ENCODE results near the gene CADM4.
"Not testable (repeated sequence)": the region's sequence is repeated elsewhere in the genome, so short reads cannot be mapped to it uniquely, and the experiment has no call there.

The CADM4 gene

DNA sequence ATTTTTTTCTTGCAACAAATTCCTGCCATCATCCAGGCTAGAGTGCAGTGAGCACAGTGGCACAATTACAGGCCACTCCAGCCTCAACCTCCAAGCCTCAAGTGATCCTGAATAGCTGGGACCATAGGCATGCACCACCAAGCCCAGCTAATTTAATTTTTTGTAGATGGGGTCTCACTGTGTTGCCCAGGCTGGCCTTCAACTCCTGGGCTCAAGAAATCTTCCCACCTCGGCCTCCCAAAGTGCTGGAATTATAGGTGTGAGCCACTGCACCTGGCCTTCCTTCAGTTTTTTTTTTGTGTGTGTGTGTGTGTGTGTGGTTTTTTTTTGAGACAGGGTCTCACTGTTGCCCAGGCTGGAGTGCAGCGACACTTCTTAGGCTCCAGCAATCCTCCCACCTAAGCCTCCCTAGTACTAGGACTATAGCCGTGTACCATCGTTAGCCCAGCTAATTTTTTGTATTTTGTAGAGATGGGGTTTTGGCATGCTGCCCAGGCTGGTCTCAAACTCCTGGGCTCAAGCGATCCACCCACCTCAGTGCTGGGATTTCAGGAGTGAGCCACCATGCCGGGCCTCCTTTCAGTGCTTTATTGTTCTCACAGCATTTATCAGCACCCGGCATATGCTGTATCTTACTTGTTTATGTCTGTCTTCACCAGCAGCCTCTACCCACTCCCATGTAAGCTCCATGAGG is 33.6 kb downstream of the CADM4 start:
- DNase-seq, result no peak

DNA sequence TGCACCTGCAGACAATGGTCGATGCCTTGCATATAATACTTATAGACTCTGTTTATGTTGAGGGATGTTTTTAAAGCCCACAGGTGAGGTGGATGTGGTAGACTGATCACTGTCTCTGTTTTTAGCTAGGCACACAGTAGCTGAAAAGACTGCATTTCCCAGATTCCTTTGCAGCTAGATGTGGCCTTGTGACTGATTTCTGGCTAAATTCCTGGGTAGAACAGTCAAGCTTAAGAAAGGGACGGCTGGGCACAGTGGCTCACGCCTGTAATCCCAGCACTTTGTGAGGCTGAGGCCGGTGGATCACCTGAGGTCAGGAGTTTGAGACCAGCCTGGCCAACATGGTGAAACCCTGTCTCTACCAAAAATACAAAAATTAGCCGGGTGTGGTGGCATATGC is 39.3 kb downstream of the CADM4 start:
- DNase-seq, result not testable (repeated sequence)

DNA sequence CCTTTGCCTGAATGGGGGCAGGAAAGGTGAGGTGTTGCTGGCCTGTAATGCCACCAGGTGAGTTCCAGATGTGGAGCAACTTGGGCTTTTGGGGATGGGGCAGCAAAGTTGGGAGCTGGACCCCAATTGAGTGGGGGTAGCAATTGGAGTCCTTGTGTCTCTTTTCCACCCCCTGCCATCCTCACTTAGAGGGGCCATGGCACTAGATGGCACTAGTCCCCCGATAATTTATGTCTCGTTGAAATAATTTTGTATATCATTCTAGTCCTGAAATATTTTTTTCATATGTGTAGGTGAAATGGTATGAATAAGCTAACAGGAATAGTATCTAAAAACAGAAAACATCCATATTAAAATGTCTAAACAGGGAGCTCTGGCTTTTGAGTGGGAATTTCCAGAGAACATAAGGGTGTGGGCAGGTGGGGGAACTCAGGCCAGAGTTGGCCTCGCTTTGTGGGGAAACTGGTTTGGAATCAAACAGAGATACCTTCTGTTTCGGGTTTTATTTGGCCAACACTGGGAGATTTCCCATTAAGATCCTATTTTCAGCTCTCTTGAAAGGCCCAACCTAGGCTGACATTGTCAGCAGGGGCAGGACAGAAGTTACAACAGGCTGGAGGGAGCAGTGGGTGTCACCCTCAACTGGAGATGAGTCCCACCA is 39.9 kb downstream of the CADM4 start:
- no peak for DNase-seq

DNA sequence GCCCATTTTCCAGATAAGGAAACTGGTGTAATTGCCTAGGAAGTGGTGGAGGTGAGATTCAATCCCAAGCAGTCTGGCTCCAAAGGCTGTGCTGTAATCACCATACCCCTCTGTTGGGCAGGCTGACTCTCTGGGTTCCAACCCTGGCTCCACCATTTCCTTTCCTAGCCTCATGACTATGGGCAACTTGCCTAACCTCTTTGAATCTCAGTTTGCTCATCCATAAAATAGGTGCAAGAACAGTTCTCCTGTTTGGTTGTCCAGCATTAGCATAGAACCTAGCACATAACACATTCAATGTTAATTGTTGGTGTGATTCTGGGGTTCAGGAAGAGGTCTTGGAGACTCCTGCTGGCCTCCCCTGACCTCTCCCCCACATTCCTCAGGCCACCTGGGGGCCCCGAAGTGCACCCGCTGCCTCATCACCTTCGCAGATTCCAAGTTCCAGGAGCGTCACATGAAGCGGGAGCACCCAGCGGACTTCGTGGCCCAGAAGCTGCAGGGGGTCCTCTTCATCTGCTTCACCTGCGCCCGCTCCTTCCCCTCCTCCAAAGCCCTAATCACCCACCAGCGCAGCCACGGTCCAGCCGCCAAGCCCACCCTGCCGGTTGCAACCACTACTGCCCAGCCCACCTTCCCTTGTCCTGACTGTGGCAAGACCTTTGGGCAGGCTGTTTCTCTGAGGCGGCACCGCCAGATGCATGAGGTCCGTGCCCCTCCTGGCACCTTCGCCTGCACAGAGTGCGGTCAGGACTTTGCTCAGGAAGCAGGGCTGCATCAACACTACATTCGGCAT is 41.0 kb downstream of the CADM4 start:
- DNase-seq, result no peak

DNA sequence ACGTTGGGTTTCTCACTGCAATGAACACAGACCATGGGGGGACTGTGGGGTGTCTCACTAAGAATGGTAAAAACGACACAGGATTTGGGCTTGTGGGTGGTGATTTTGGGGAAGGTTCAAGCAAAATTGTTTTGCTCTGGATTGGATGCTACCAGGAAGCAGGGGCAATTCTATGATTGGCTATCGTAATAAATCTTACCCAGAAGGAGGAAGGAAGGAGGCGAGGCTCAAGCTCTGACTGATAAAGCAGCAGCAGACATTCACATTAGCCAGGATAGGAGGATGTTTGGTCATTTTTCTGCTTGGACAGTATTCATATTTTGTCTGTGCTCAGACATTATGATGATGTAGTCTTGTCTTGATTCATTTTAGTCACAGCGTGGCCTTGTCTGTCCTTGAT is 41.8 kb downstream of the CADM4 start:
- DNase-seq, result peak; percentile 57

DNA sequence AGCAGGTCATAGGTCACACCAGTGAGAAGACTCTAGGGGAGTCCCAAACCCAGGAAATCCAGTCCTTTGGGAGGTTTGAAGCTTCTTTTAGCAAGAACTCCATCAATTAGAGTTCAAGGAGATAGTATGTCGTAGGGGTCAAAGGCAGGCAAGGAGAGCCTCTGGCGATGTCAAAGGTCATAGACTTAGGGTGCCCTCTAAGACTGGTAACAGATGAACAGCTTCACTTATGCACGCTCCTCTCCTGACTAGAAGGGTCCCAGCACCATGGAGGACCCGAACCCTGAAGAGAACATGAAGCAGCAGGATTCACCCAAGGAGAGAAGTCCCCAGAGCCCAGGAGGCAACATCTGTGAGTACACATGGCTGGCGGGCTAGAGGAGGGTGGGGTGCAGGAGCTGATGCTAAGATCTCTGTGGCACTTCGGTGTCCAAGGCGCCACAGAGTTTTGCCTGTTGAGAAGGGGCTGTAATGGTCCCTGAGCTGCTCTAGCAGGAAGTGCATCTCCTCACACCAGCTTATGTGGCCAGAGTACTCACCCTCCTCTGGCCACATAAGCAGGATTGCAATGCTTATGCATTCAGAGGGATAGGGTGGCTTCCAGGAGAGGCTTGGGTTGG is 42.7 kb downstream of the CADM4 start:
- peak; percentile 37 for DNase-seq

DNA sequence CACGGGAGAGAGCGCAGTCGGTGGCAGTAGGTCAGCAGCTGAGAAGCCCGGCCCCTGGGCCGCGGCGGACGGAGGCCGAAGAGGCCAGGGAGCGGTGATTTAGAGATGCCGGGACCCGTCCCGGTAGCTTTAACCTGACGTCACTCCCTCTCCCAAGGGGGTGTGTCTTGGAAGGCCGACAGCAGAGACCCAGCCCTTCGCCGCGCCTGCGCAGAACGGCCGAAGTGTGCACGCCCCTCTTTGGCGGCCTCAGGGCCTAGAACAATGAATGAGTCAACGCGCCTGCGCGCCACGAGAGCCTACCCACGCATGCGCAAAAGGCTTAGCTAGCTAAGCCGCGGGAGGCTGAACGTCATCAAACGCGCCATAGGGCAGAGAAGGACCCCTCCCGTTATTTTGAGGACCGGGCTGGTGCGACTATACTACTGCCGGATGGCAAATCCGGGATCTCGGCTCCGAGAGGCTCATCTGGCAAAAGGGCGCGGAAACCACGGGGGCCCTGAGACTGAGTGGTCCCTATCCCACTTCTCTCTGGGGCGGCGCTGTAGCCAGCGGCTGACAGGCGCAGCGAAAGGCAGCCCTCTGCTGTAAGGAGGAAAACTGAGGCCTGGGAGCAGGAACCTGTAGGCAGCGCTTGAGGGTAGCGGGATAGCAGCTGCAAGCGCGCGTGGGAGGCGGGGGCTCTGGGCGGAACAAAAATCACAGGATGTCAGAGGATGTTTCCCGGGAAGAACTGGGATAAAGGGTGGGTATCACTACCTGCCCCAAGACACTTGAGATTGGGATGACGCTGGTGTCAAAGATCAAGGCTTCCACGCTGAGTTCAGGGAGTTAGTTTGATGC is 43.4 kb downstream of the CADM4 start, which contains the start of the genes IRGQ and ZNF576:
Gene IRGQ, minus strand, starts transcription at position 136 of the 843 bp plus-strand sequence. CDS start 796 bp downstream, outside the sequence.
Gene ZNF576, plus strand, starts transcription at position 597 of the 843 bp plus-strand sequence. CDS start 514 bp downstream, outside the sequence.
- DNase-seq, result peak; percentile 100

DNA sequence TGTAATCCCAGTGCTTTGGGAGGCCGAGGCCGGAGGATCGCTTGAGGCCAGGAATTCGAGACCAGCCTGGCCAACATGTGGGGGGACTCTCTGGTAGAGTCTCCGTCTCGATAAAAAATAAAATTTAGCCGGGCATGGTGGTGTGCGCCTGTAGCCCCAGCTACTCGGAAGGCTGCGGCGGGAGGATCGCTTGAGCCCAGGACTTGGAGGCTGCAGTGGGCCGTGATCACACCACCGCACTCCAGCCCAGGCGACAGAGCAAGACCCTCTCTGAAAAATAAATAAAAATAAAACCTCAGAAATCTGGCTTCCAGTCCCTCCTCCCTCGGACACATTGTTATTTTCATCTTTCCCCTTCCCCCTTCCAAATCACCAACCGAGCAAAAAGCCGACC is 44.0 kb downstream of the CADM4 start:
- DNase-seq, result peak; percentile 23

DNA sequence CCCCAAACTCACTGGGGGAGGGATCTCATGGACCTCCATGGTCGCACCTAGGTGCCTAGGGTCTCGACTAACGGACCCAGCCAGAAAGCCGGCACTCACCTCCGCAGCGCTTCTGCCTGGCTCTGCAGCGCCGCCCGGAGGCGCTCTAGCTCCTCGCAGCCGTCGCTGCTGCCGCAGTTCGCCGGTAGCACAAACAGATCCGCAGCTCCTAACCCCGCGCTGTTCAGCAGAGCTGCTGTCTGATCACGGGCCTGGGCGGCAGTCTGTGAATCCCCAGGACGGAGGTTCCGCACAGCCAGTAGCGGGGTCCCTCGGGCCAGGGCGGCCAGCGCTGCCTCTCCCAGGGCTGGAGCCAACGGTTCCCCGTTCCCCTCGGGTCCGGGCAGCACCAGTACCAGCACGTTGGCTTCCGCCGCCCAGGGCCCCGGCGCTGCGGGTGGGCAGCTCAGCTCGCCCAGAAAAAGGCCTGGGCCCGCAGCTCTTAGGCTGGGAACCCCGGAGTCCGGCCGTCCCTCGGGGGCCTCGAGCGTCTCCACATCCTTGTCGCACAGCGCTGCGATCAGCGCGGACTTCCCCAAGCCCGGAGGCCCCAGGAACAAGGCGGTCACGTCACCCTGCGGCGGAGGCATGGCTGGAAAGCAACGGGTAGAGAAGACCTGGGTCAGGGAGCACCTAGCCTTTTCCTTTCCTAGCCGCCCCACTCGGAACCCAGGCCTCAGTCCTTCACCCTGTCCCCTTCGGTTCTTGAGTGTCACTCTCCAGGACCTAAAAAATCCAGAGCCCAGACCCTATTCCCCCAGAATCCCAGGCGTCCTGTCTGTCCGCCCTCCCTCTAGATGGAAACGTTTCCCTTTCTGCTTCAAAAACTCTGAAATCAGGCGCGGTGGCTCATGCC is 44.7 kb downstream of the CADM4 start:
- DNase-seq, result peak; percentile 89

DNA sequence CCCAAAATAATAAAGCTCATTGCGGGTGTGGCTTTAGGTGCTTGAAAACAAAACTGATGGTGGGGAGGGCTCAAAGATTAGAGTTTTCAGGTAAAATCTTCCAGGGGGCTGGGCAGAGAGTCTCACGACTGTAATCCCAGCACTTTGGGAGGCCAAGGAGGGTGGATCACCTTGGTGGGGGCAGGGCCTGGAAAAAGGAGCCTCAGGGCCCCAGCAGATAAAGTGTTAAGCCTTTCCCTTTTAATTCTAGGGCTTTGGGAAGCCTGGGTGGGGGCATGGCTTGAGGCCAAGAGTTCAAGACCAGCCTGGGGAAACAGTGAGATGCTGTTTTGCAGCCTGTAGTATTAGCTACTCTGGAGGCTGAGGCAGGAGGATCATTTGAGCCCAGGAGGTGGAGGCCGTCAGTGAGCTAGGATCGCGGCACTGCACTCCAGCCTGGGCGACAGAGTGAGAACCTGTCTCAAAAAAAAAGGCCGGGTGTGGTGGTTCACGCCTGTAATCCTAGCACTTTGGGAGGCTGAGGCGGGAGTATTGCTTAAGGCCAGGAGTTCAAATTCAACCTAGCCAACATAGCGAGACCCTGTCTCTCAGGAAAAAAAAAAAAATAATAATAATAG is 45.5 kb downstream of the CADM4 start:
- no peak for DNase-seq

DNA sequence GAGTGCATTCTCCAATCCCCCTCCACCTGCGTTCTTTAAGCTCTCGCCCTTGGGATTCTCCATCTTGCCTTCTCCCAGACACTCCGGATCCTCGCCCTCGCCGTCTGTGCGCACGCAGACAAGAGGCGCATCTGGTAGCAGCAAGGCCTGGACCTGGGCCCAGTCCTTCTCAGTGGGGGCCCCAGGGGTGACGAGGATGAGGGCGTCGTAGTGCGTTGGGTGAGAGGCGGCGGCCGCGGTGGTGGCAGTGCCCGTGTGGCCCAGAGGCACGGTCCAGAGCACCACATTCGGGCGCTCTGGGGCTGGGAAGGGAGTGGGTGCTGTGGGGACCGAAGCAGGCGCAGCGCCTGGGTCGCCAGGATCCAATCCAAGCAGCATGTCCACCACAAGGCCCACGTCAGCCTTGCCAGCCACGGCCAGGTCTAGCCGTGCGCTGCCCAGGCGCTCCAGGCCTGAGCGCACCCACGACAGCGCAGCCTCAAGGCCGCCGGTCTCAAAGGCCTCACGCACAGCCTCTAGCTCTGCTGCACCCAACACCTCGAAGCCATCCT is 46.8 kb downstream of the CADM4 start:
- no peak for DNase-seq

DNA sequence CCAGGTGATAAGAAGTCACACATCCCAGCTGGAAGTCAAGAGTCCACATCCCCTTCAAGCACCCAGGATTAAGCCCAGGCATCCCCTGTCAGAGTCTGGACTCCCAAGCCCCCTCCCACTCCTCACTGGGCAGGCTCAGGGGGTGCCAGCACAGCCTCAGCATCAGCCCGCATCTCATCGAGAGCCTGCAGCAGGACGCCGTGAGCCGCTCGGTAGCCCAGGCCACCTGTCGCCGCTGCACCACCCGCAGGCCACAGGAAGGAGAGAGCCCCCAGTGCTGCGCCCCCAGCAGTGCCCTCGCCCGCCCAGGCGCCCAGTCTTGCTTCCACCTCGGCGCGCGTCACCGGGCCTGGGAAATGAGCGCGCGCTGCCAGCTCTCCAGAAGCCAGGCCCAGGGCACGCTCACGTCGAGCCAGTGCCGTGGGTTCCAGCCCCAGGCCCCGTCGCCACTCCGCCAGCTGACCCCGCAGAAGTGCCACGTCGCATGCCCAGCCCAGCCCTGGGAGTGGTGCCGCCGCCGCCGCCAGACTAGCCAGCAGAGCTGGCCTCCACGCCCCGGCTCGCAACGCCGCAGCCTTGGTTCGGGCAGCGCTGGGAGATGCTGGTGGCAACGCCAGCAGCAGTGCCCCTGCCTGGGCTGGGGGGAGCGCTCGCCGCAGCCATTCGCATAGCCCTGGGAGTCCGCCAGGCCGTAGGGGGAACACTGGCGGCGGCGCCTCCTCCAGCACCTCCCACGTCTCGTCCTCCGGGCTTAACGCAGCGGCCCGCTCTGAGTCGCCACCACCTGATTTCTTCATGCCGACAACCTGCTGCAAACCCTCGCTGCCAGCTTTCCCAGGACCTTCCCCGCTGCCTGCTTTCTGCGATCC is 47.5 kb downstream of the CADM4 start:
- DNase-seq, result no peak

DNA sequence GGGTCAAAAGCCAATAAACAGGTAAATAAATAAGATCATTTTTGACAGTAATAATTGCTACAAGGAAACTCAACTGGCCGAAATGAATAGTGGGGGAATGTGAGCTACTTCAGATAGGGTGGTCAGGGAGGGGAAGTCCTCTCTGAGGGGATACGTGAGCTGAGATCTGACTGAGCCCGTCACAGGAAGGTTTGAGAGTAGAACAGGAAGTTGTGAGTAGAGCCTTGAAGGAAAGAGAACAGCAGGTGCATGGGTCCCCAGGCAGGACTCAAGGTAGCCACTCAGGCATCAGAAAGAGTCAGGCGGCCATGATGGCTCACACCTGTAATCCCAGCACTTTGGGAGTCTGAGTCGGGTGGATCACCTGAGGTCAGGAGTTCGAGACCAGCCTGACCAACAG is 50.0 kb downstream of the CADM4 start:
- DNase-seq, result no peak

DNA sequence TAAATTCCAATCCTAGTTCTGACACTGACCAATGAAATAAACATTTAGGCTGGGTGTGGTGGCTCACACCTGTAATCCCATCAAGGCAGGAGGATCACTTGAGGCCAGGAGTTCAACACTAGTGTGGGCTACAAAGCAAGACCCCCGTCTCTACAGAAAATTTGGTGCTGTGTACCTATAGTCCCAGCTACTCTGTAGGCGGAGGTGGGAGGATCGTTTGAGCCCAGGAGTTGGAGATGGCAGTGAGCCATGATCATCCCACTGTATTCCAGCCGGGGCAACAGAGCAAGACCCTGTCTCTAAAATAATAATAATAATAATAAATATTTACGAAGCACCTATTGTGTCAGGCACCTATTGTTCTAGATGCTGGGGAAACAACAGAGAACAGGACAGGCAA is 50.4 kb downstream of the CADM4 start:
- no peak for DNase-seq

DNA sequence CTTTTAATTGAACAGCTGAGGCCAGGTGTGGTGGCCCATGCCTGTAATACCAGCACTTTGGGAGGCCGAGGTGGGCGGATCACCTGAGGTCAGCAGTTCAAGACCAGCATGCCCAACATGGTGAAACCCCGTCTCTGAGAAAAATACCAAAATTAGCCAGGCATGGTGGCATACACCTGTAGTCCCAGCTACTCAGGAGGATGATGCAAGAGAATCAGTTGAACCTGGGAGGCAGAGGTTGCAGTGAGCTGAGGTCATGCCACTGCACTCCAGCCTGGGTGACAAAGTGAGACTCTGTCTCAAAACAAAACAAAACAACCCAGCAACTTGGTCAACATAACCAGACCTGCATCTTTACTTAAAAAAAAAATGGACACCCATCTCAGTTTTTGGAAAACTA is 52.6 kb downstream of the CADM4 start:
- not testable (repeated sequence) for DNase-seq

DNA sequence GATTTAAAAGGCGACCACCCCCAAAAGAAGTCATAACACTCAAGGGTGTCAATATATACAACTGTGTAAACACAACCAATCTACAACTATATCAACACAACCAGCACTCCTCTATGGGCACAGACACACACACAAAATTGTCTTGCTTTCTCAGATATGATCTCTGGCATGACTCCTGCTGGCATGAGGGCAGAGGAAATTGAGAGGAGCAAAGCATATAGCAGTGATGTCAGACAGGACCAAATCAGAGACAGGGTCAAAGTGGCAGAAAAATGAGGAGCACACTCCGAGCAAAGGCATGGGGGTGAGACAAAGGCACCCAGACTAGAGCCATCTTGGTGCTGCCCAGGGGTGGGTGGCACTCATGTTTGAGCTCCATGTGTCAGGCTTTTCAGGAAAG is 53.3 kb downstream of the CADM4 start:
- DNase-seq, result no peak

DNA sequence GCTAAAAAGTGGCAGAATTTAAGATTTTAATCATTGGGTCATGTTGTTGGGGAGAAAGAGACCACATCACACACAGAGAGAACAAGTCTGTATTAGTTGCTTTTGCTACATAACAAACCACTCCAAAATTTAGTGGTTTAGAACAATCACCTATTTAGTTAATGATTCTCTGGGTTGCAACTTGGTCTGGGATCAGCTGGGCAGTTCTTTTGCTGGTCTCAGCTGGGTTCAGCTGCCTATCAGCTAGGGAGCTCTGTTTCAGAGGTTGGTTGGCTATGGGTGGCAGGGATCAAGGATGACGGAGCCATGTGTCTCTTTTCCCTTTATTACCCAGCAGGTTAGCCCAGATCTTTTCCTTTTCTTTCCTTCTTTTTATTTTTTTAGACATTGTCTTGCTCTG is 55.2 kb downstream of the CADM4 start:
- DNase-seq, result no peak

DNA sequence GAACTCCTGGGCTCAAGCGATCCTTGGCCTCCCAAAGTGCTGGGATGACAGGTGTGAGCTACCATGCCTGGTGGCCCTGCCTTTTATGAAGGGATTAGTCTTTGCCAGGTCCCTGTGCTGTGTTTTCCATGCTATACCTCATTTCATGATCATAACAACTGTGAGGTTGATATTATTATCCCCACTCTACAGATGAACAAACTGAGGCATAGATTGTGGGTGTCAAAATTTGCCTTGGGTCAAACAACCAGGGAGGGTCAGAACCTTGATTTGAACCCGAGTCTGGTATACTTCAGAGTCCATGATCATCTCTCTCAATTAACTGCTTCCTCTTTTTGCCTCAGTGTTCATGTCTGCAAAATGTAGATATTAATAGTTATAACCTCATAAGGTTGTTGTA is 57.2 kb downstream of the CADM4 start:
- no peak for DNase-seq

DNA sequence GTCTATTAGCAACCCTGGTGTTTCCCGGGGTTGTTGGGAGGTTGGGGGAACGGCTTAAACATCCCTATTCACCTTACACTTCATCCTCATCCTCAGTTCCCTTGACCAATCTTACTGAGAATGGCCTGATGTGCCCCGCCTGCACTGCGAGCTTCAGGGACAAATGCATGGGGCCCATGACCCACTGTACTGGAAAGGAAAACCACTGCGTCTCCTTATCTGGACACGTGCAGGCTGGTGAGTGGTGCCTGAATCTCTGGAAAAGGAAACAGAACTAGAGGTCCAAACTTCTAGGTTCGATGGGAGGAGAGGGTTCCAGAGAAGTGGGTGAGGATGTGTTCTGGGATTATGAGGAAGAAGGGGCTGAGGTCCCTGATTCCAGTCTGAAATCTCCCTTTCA is 58.2 kb downstream of the CADM4 start:
- DNase-seq, result peak; percentile 60
